ENCODE results near the gene BCAP31.

DNA sequence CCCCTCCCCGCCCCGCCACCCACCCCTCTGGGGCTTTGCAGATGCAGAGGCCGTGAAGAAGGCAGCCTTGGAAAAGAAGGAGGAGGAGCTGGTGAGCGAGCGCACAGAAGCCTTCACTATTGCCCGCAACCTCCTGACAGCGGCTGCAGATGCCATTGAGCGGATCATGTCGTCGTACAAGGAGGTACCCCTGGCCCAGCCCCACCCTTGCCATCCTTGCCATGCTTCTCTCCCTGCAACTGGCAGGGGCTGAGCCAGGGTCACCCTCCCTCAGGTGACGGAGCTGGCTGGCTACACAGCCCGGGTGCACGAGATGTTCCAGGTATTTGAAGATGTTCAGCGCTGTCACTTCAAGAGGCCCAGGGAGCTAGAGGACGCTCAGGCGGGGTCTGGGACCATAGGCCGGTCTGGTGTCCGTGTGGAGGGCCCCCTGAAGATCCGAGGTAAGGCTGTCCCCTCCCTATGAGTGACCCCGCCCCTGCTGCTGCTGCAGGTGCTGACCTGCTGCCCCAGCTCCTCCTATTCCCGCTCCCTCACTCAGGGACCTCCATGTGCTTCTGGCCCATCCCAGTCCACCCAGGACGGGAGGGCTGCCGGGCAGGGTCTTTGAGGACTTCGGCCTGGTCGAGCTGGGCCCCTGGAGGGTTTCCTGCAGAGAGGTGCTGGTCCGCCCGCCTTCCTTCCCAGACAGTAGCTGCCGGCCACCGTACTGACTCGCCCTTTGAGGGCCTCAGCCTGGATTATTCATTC is 12.1 kb upstream of the BCAP31 start:
- TF ChIP-seq, protein P1, sequence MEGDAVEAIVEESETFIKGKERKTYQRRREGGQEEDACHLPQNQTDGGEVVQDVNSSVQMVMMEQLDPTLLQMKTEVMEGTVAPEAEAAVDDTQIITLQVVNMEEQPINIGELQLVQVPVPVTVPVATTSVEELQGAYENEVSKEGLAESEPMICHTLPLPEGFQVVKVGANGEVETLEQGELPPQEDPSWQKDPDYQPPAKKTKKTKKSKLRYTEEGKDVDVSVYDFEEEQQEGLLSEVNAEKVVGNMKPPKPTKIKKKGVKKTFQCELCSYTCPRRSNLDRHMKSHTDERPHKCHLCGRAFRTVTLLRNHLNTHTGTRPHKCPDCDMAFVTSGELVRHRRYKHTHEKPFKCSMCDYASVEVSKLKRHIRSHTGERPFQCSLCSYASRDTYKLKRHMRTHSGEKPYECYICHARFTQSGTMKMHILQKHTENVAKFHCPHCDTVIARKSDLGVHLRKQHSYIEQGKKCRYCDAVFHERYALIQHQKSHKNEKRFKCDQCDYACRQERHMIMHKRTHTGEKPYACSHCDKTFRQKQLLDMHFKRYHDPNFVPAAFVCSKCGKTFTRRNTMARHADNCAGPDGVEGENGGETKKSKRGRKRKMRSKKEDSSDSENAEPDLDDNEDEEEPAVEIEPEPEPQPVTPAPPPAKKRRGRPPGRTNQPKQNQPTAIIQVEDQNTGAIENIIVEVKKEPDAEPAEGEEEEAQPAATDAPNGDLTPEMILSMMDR (IDR thresholded peaks at IDR 0.05) = no peak
- TF ChIP-seq POLR2A (IDR thresholded peaks at IDR 0.05) = no peak
